ENCODE data around the gene CDH22. TPM values are rescaled to one million over a fixed set of nuclear protein-coding genes. Genes with fewer than 3 reads are reported as not detected.

CDH22 gene
- total RNA-seq, 2 donors from 2014 or later = 0.22 to 0.77 TPM

GRCh38 chr20:46322641-46323040 lies 14.3 kb upstream of the CDH22 start:
- 84 to 86% methylated on average over 1 to 8 of the region's 8 CpGs for WGBS, 2 experiments (ENCODE audit: insufficient coverage in 1 of 2, insufficient read length in 1 of 2)
- Histone ChIP-seq H3K27me3 (ENCODE audit: control insufficient read depth, insufficient read depth, low read length, poor library complexity, severe bottlenecking) (no peaks in the 10 kb centered on the region), H3K9me3 (ENCODE audit: control insufficient read depth, low read length) (no peaks in the 10 kb centered on the region), H3K27ac (ENCODE audit: low read depth, low read length) (no peak overlapping the region), H3K4me3 (ENCODE audit: low read length) (no peak overlapping the region), H3K9ac (ENCODE audit: extremely low read depth, low read length, poor library complexity, severe bottlenecking) (no peak overlapping the region), H3K4me1 (ENCODE audit: control insufficient read depth, insufficient read depth, low read length) (no peaks in the 10 kb centered on the region), H3K36me3 (ENCODE audit: control insufficient read depth, insufficient read depth, low read length) (no peaks in the 10 kb centered on the region)
- H3K4me3 Mint-ChIP-seq = no peak overlapping the region
- no peak for TF ChIP-seq CTCF (conservative IDR thresholded peaks at IDR 0.05)
- H3K4me1 Mint-ChIP-seq = no peaks in the 10 kb centered on the region
- peaks cover 32% of the 10 kb centered on the region for H3K27me3 Mint-ChIP-seq (ENCODE audit: insufficient read depth)
- no peak for DNase-seq
- no peaks in the 10 kb centered on the region for H3K9me3 Mint-ChIP-seq
- H3K27ac Mint-ChIP-seq = no peak overlapping the region
- H3K36me3 Mint-ChIP-seq (ENCODE audit: low read depth) = no peaks in the 10 kb centered on the region

GRCh38 chr20:46317685-46318177 lies 9.4 kb upstream of the CDH22 start:
- H3K27me3 Mint-ChIP-seq (ENCODE audit: insufficient read depth) = peaks cover 61% of the 10 kb centered on the region
- no peak overlapping the region for H3K27ac Mint-ChIP-seq
- no peaks in the 10 kb centered on the region for H3K9me3 Mint-ChIP-seq
- no peak overlapping the region for H3K4me3 ChIP-seq (ENCODE audit: low read length)
- H3K4me1 Mint-ChIP-seq = no peaks in the 10 kb centered on the region
- no peak for TF ChIP-seq CTCF (conservative IDR thresholded peaks at IDR 0.05)
- WGBS, 2 experiments (ENCODE audit: insufficient coverage in 1 of 2, insufficient read length in 1 of 2) = 71 to 81% methylated on average over 1 to 7 of the region's 7 CpGs
- peaks cover 34% of the 10 kb centered on the region for H3K27me3 ChIP-seq (ENCODE audit: control insufficient read depth, insufficient read depth, low read length, poor library complexity, severe bottlenecking)
- no peaks in the 10 kb centered on the region for H3K36me3 ChIP-seq (ENCODE audit: control insufficient read depth, insufficient read depth, low read length)
- H3K9ac ChIP-seq (ENCODE audit: extremely low read depth, low read length, poor library complexity, severe bottlenecking) = no peak overlapping the region
- no peak overlapping the region for H3K4me3 Mint-ChIP-seq
- no peaks in the 10 kb centered on the region for H3K36me3 Mint-ChIP-seq (ENCODE audit: low read depth)
- DNase-seq = no peak
- H3K9me3 ChIP-seq (ENCODE audit: control insufficient read depth, low read length) = no peaks in the 10 kb centered on the region
- no peak overlapping the region for H3K27ac ChIP-seq (ENCODE audit: low read depth, low read length)
- H3K4me1 ChIP-seq (ENCODE audit: control insufficient read depth, insufficient read depth, low read length) = no peaks in the 10 kb centered on the region

- no peak overlapping the region for H3K27ac Mint-ChIP-seq
- DNase-seq = no peak
- H3K9me3 Mint-ChIP-seq = no peaks in the 10 kb centered on the region
- Histone ChIP-seq H3K36me3 (ENCODE audit: control insufficient read depth, insufficient read depth, low read length) (no peaks in the 10 kb centered on the region), H3K27me3 (ENCODE audit: control insufficient read depth, insufficient read depth, low read length, poor library complexity, severe bottlenecking) (peaks cover 40% of the 10 kb centered on the region), H3K27ac (ENCODE audit: low read depth, low read length) (no peak overlapping the region), H3K4me3 (ENCODE audit: low read length) (no peak overlapping the region), H3K9me3 (ENCODE audit: control insufficient read depth, low read length) (no peaks in the 10 kb centered on the region), H3K4me1 (ENCODE audit: control insufficient read depth, insufficient read depth, low read length) (no peaks in the 10 kb centered on the region), H3K9ac (ENCODE audit: extremely low read depth, low read length, poor library complexity, severe bottlenecking) (no peak overlapping the region)
- no peaks in the 10 kb centered on the region for H3K36me3 Mint-ChIP-seq (ENCODE audit: low read depth)
- H3K27me3 Mint-ChIP-seq (ENCODE audit: insufficient read depth) = peaks cover 63% of the 10 kb centered on the region
- H3K4me3 Mint-ChIP-seq = no peak overlapping the region
- no peak for TF ChIP-seq CTCF (conservative IDR thresholded peaks at IDR 0.05)
- H3K4me1 Mint-ChIP-seq = peaks cover under 1% of the 10 kb centered on the region
- 77 to 82% methylated on average over 19 to 24 of the region's 24 CpGs for WGBS, 2 experiments (ENCODE audit: insufficient coverage in 1 of 2, insufficient read length in 1 of 2)
These were observed 8.8 kb upstream of the CDH22 start for GRCh38 chr20:46316984-46317684.
